ENCODE data around the gene KIAA1671.

DNA sequence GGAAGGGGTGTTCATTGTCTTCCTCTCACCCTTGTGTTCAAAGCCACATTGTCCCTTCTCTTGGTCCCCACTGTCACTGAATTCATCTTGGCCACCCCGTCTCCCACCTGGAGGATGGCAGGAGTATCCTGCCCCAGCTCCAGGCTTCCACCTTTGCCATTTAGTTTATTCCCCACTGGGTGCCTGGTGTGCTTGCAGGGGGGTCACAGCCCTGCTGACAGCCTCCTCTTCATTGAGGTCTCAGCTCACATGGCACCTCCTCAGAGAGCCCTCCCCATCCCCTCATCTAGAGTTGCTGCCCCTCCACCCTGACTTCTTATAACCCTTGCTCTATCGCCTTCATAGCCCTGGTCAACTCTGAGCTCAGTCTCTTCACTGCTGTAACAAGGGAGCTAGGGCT lies 36.6 kb downstream of the KIAA1671 start:
- no peak for TF ChIP-seq POLR2AphosphoS5 (IDR thresholded peaks at IDR 0.05)
- TF ChIP-seq, protein P1, sequence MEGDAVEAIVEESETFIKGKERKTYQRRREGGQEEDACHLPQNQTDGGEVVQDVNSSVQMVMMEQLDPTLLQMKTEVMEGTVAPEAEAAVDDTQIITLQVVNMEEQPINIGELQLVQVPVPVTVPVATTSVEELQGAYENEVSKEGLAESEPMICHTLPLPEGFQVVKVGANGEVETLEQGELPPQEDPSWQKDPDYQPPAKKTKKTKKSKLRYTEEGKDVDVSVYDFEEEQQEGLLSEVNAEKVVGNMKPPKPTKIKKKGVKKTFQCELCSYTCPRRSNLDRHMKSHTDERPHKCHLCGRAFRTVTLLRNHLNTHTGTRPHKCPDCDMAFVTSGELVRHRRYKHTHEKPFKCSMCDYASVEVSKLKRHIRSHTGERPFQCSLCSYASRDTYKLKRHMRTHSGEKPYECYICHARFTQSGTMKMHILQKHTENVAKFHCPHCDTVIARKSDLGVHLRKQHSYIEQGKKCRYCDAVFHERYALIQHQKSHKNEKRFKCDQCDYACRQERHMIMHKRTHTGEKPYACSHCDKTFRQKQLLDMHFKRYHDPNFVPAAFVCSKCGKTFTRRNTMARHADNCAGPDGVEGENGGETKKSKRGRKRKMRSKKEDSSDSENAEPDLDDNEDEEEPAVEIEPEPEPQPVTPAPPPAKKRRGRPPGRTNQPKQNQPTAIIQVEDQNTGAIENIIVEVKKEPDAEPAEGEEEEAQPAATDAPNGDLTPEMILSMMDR (IDR thresholded peaks at IDR 0.05): no peak
- no peak for TF ChIP-seq POLR2A (IDR thresholded peaks at IDR 0.05)

Measured in breast epithelium (tissue), 3 donors.